ENCODE data around the gene DNAI1. TPM values are rescaled to one million over a fixed set of nuclear protein-coding genes. Genes with fewer than 3 reads are reported as not detected.

The DNAI1 gene
- polyA plus RNA-seq, 1 of the 3 experiments (the other 2 are of a cell fraction), result 0.46 TPM

- TF ChIP-seq TCF12 (IDR thresholded peaks at IDR 0.05) (no peak), MXI1 (IDR thresholded peaks at IDR 0.05; ENCODE audit: low read depth, low read length) (no peak), REST (IDR thresholded peaks at IDR 0.05; ENCODE audit: low read depth, low read length) (no peak), USF2 (IDR thresholded peaks at IDR 0.05; ENCODE audit: borderline replicate concordance, low read depth, low read length) (no peak), FOSL2 (IDR thresholded peaks at IDR 0.05; ENCODE audit: borderline replicate concordance, low read depth) (no peak), NRF1 (IDR thresholded peaks at IDR 0.05; ENCODE audit: low read depth, low read length) (peak; percentile 2; the same call in 1 of the 2 replicates), GATA2 (CRISPR knock-in tag; IDR thresholded peaks at IDR 0.05) (no peak), PBX3 (IDR thresholded peaks at IDR 0.05) (no peak), MAX (IDR thresholded peaks at IDR 0.05; ENCODE audit: low read depth) (0 out of 2 replicates have a peak, but pooled peaks have one; percentile 8), YY1 (IDR thresholded peaks at IDR 0.05; ENCODE audit: low read depth) (no peak), EZH2phosphoT487 (IDR thresholded peaks at IDR 0.05; ENCODE audit: borderline replicate concordance, low read depth) (no peak), CTCF (IDR thresholded peaks at IDR 0.05) (no peak), EP300 (IDR thresholded peaks at IDR 0.05; ENCODE audit: borderline replicate concordance in 1 of 2, low read depth in 1 of 2, low read length in 1 of 2) (no peak), FOXJ3 (CRISPR knock-in tag; IDR thresholded peaks at IDR 0.05) (no peak), RCOR1 (IDR thresholded peaks at IDR 0.05; ENCODE audit: low read length) (no peak), RAD21 (IDR thresholded peaks at IDR 0.05; ENCODE audit: low read length) (no peak)
- Histone ChIP-seq H3K36me3 (replicated peaks in 1 of 2; ENCODE audit: control insufficient read depth in 1 of 2, insufficient read depth in 2 of 2, low read length in 1 of 2) (no peaks in the 10 kb centered on the region), H3K9me2 (no peaks in the 10 kb centered on the region), H3K27ac (ENCODE audit: low read depth in 2 of 2, low read length in 1 of 2) (peak within 1 kb of the TSS in 1 of 2 experiments; percentile 36; a peak in 1 of 4 replicates), H3K4me2 (peak within 1 kb of the TSS; percentile 83), H3K4me3 (ENCODE audit: low read depth in 2 of 2, low read length in 1 of 2) (peak within 1 kb of the TSS; percentile 50 to 53), H3K9me3 (no peaks in the 10 kb centered on the region), H4K20me1 (ENCODE audit: insufficient read depth) (no peaks in the 10 kb centered on the region), H3K4me1 (ENCODE audit: control insufficient read depth in 1 of 2, insufficient read depth in 2 of 2, low read depth in 1 of 2, low read length in 1 of 2) (peaks cover 0 to 15% of the 10 kb centered on the region in 2 experiments; a peak in 1 of 4 replicates), H3K79me2 (ENCODE audit: insufficient read depth) (no peaks in the 10 kb centered on the region), H3K27me3 (ENCODE audit: insufficient read depth) (no peaks in the 10 kb centered on the region), H3K9ac (peak within 1 kb of the TSS; percentile 40; the same call in 1 of the 2 replicates), H2AFZ (ENCODE audit: low read depth) (peak within 1 kb of the TSS; percentile 70), H3F3A (replicated peaks; ENCODE audit: insufficient read depth) (peaks cover 6% of the 10 kb centered on the region)
- 85% methylated on average over 7 of the region's 63 CpGs for WGBS (ENCODE audit: low lambda C conversion rate)
- POLR2A ChIA-PET, result interaction anchor here (0.6 to 1.0 kb wide), 3 partner anchors 15 to 177 kb away, joined by 3 to 4 read pairs (median 3); no protein-coding TSS in a partner anchor
- CTCF ChIA-PET, result interaction anchor here (1.8 to 3.9 kb wide), 6 partner anchors 22 to 119 kb away, joined by 10 to 26 read pairs (median 14); no protein-coding TSS in a partner anchor
- DNase-seq, result peak; percentile 99
Measured at GRCh38 chr9:34522971-34523797, 64.6 kb downstream of the DNAI1 start, which contains the start of gene ENHO. Gene ENHO, minus strand, starts transcription at chr9:34522990. Its CDS starts 1,295 bp downstream, at chr9:34521695.
